GM12878 (cell line): ENCODE data around the gene SCMH1.

Experiments used
- EP300 ChIP-seq, 2 experiments: fragments of 150-350 bp in 1 of 2; IDR thresholded peaks; 2 replicates each; pipeline ENCODE4 v1.6.1; 2011 to 2012; ENCODE audit warnings: low read depth in 2 of 2, low read length in 2 of 2, borderline replicate concordance in 1 of 2, improper control_type of control experiment in 1 of 2, inconsistent platforms in 1 of 2; ENCODE audit not compliant: control insufficient read depth in 1 of 2
- EZH2 ChIP-seq: IDR thresholded peaks from 2 replicates; pipeline ENCODE4 v1.6.1; 2012; ENCODE audit warnings: low read depth, mild to moderate bottlenecking, control low read depth, inconsistent platforms, low read length, borderline replicate concordance; ENCODE audit not compliant: control insufficient read depth
- FOXK2 ChIP-seq: fragments of 450-650 bp; IDR thresholded peaks from 2 replicates; pipeline ENCODE4 v1.6.1; 2017; ENCODE audit warnings: mild to moderate bottlenecking, moderate library complexity
- MXI1 ChIP-seq: fragments of 150-350 bp; IDR thresholded peaks from 2 replicates; pipeline ENCODE4 v1.6.1; 2011; ENCODE audit warnings: low read depth, mild to moderate bottlenecking, inconsistent platforms, low read length, improper control_type of control experiment
- POLR2A ChIP-seq: IDR thresholded peaks from 2 replicates; pipeline ENCODE4 v1.6.1; 2011; ENCODE audit warnings: low read depth, mild to moderate bottlenecking, low read length
- RAD51 ChIP-seq: fragments of 450-650 bp; IDR thresholded peaks from 2 replicates; pipeline ENCODE4 v1.6.1; 2016; ENCODE audit warnings: moderate library complexity, mild to moderate bottlenecking, inconsistent platforms
- SIX5 ChIP-seq: IDR thresholded peaks from 2 replicates; pipeline ENCODE4 v1.6.1; 2011; ENCODE audit warnings: mild to moderate bottlenecking, low read depth, low read length, moderate library complexity; ENCODE audit not compliant: severe bottlenecking
- TF ChIP-seq, protein P1 (sequence below), 3 experiments: IDR thresholded peaks in 2 of 3; conservative IDR thresholded peaks in 1 of 3; 2 replicates each; pipeline ENCODE4 v1.5.1; 2011; ENCODE audit warnings: low read depth in 3 of 3, low read length in 3 of 3, mild to moderate bottlenecking in 3 of 3, control low read depth in 2 of 3, moderate library complexity in 2 of 3, inconsistent platforms in 1 of 3, mixed read lengths in 1 of 3; ENCODE audit not compliant: control insufficient read depth in 2 of 3, insufficient read depth in 1 of 3; ENCODE audit errors: extremely low read depth in 1 of 3
- TF ChIP-seq, protein P2 (sequence below): IDR thresholded peaks from 2 replicates; pipeline ENCODE4 v1.6.1; 2012; ENCODE audit warnings: improper control_type of control experiment, low read depth, low read length; ENCODE audit not compliant: insufficient replicate concordance

DNA sequence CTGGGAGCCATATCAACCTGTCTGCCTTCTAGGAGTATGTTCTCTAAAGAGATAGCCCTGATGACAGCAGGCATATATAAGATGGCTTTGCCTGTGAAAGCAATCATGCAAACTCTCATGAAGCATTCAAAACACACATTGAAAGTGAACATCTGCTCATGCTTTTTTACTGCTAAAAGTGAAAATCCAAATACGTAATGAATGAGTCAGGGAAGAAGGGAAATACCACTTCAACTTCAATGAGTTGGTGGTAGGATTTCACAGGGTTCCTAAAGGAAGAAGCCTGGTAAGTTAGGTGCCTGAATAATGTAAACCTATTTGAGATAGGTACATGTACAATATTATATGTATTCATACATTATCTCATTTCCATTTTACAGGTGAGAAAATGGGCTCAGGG lies 170.1 kb downstream of the SCMH1 start:
- TF ChIP-seq, protein P1, sequence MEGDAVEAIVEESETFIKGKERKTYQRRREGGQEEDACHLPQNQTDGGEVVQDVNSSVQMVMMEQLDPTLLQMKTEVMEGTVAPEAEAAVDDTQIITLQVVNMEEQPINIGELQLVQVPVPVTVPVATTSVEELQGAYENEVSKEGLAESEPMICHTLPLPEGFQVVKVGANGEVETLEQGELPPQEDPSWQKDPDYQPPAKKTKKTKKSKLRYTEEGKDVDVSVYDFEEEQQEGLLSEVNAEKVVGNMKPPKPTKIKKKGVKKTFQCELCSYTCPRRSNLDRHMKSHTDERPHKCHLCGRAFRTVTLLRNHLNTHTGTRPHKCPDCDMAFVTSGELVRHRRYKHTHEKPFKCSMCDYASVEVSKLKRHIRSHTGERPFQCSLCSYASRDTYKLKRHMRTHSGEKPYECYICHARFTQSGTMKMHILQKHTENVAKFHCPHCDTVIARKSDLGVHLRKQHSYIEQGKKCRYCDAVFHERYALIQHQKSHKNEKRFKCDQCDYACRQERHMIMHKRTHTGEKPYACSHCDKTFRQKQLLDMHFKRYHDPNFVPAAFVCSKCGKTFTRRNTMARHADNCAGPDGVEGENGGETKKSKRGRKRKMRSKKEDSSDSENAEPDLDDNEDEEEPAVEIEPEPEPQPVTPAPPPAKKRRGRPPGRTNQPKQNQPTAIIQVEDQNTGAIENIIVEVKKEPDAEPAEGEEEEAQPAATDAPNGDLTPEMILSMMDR (IDR thresholded peaks at IDR 0.05 in 2 of 3, conservative IDR thresholded peaks at IDR 0.05 in 1 of 3; ENCODE audit: control insufficient read depth in 2 of 3, extremely low read depth in 1 of 3, insufficient read depth in 1 of 3, low read depth in 3 of 3, low read length in 3 of 3) = no peak
- TF ChIP-seq FOXK2 = no peak
- no peak for TF ChIP-seq SIX5
- TF ChIP-seq EP300 (IDR thresholded peaks at IDR 0.05; ENCODE audit: borderline replicate concordance in 1 of 2, control insufficient read depth in 1 of 2, low read depth in 2 of 2, low read length in 2 of 2) = no peak
- no peak for TF ChIP-seq MXI1
- TF ChIP-seq RAD51 = no peak
- TF ChIP-seq, protein P2, sequence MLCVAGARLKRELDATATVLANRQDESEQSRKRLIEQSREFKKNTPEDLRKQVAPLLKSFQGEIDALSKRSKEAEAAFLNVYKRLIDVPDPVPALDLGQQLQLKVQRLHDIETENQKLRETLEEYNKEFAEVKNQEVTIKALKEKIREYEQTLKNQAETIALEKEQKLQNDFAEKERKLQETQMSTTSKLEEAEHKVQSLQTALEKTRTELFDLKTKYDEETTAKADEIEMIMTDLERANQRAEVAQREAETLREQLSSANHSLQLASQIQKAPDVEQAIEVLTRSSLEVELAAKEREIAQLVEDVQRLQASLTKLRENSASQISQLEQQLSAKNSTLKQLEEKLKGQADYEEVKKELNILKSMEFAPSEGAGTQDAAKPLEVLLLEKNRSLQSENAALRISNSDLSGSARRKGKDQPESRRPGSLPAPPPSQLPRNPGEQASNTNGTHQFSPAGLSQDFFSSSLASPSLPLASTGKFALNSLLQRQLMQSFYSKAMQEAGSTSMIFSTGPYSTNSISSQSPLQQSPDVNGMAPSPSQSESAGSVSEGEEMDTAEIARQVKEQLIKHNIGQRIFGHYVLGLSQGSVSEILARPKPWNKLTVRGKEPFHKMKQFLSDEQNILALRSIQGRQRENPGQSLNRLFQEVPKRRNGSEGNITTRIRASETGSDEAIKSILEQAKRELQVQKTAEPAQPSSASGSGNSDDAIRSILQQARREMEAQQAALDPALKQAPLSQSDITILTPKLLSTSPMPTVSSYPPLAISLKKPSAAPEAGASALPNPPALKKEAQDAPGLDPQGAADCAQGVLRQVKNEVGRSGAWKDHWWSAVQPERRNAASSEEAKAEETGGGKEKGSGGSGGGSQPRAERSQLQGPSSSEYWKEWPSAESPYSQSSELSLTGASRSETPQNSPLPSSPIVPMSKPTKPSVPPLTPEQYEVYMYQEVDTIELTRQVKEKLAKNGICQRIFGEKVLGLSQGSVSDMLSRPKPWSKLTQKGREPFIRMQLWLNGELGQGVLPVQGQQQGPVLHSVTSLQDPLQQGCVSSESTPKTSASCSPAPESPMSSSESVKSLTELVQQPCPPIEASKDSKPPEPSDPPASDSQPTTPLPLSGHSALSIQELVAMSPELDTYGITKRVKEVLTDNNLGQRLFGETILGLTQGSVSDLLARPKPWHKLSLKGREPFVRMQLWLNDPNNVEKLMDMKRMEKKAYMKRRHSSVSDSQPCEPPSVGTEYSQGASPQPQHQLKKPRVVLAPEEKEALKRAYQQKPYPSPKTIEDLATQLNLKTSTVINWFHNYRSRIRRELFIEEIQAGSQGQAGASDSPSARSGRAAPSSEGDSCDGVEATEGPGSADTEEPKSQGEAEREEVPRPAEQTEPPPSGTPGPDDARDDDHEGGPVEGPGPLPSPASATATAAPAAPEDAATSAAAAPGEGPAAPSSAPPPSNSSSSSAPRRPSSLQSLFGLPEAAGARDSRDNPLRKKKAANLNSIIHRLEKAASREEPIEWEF = no peak
- TF ChIP-seq EZH2 = no peak
- no peak for TF ChIP-seq POLR2A
